ENCODE measurements around the gene ISCU.

Gene ISCU

GRCh38 chr12:108562348-108563135 lies at the start of gene ISCU:
ISCU (plus strand) TSS chr12:108562596; CDS start chr12:108562623, 27 bp downstream.
- DNase-seq: peak; percentile 99

GRCh38 chr12:108514468-108514972 lies 47.9 kb upstream of the ISCU start:
- no peak for DNase-seq

- DNase-seq: peak; percentile 97
These were observed 47.2 kb upstream of the ISCU start, which contains the start of gene FICD for GRCh38 chr12:108514973-108515814. FICD (plus strand) TSS chr12:108515277; CDS start chr12:108516973, 1,696 bp downstream.

GRCh38 chr12:108515916-108516315 lies 46.5 kb upstream of the ISCU start:
- DNase-seq: no peak

GRCh38 chr12:108516511-108517275 lies 45.7 kb upstream of the ISCU start:
- DNase-seq: no peak

- no peak for DNase-seq
These were observed 44.9 kb upstream of the ISCU start for GRCh38 chr12:108517288-108518100.

GRCh38 chr12:108518101-108518715 lies 44.2 kb upstream of the ISCU start:
- DNase-seq: no peak

- DNase-seq: no peak
These were observed 43.5 kb upstream of the ISCU start for GRCh38 chr12:108518716-108519496.

- no peak for DNase-seq
These were observed 42.8 kb upstream of the ISCU start for GRCh38 chr12:108519558-108519957.

- no peak for DNase-seq
These were observed 39.0 kb upstream of the ISCU start for GRCh38 chr12:108523365-108523764.

- no peak for DNase-seq
These were observed 36.7 kb upstream of the ISCU start for GRCh38 chr12:108525681-108526080.

GRCh38 chr12:108526482-108527165 lies 35.8 kb upstream of the ISCU start:
- no peak for DNase-seq

- no peak for DNase-seq
These were observed 35.3 kb upstream of the ISCU start for GRCh38 chr12:108527166-108527496.

GRCh38 chr12:108530161-108530560 lies 32.2 kb upstream of the ISCU start:
- DNase-seq: no peak

GRCh38 chr12:108531929-108532848 lies 30.2 kb upstream of the ISCU start:
- no peak for DNase-seq

- DNase-seq: no peak
These were observed 24.2 kb upstream of the ISCU start for GRCh38 chr12:108538146-108538545.

GRCh38 chr12:108538616-108539195 lies 23.7 kb upstream of the ISCU start:
- DNase-seq: no peak

GRCh38 chr12:108542320-108542719 lies 20.1 kb upstream of the ISCU start:
- no peak for DNase-seq

- DNase-seq: no peak
These were observed 18.7 kb upstream of the ISCU start for GRCh38 chr12:108543652-108544051.
